ENCODE measurements around the gene CIAPIN1.

DNA sequence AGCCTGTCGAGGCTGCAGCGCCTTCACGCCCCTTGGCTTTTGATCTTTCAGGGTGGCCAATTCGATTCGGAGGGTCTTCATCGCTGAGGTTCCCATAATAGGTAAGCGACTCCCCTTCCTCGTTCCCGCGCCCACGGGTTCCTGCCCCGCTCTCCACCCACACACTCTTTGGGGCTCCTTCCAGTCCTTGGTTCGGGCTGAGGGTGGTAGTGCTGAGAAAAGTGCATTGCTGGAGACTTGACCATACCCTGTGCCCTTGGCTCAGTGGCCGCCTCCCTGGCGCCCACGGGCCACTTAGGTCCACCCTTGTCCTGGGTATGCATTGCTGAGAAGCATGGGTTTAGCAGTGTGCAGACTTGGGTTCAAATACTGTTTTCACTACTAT lies 15.8 kb upstream of the CIAPIN1 start:
- TF ChIP-seq, protein P1, sequence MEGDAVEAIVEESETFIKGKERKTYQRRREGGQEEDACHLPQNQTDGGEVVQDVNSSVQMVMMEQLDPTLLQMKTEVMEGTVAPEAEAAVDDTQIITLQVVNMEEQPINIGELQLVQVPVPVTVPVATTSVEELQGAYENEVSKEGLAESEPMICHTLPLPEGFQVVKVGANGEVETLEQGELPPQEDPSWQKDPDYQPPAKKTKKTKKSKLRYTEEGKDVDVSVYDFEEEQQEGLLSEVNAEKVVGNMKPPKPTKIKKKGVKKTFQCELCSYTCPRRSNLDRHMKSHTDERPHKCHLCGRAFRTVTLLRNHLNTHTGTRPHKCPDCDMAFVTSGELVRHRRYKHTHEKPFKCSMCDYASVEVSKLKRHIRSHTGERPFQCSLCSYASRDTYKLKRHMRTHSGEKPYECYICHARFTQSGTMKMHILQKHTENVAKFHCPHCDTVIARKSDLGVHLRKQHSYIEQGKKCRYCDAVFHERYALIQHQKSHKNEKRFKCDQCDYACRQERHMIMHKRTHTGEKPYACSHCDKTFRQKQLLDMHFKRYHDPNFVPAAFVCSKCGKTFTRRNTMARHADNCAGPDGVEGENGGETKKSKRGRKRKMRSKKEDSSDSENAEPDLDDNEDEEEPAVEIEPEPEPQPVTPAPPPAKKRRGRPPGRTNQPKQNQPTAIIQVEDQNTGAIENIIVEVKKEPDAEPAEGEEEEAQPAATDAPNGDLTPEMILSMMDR (IDR thresholded peaks at IDR 0.05): no peak
- no peak for TF ChIP-seq GATA2 (CRISPR knock-in tag; IDR thresholded peaks at IDR 0.05)
